Osteocyte (in vitro differentiated cells): Measurements from ENCODE around the gene S100A2. TPM values are rescaled to one million over a fixed set of nuclear protein-coding genes. Genes with fewer than 3 reads are reported as not detected.

Experiments
- DNase-seq: peaks from one replicate; pipeline ENCODE4 v3.0.0; 2021; ENCODE audit warnings: mixed read lengths; ENCODE audit not compliant: unreplicated experiment; ENCODE audit errors: extremely low spot score
- H3K27ac Mint-ChIP-seq: one replicate; pipeline ENCODE4 v1.8.0; 2021; ENCODE audit warnings: mild to moderate bottlenecking, mixed read lengths; ENCODE audit not compliant: unreplicated experiment
- H3K27me3 Mint-ChIP-seq: one replicate; pipeline ENCODE4 v1.8.0; 2021; ENCODE audit warnings: mixed read lengths; ENCODE audit not compliant: unreplicated experiment
- H3K36me3 Mint-ChIP-seq: one replicate; pipeline ENCODE4 v1.8.0; 2021; ENCODE audit warnings: mixed read lengths; ENCODE audit not compliant: unreplicated experiment
- H3K4me1 Mint-ChIP-seq: one replicate; pipeline ENCODE4 v1.8.0; 2021; ENCODE audit warnings: mixed read lengths; ENCODE audit not compliant: unreplicated experiment
- H3K4me3 Mint-ChIP-seq: one replicate; pipeline ENCODE4 v1.8.0; 2021; ENCODE audit warnings: mild to moderate bottlenecking, moderate library complexity, mixed read lengths; ENCODE audit not compliant: unreplicated experiment
- H3K9me3 Mint-ChIP-seq: one replicate; pipeline ENCODE4 v1.8.0; 2021; ENCODE audit warnings: mixed read lengths; ENCODE audit not compliant: unreplicated experiment
- CTCF ChIP-seq: fragments of 200-600 bp; sonication (generic); IDR thresholded peaks from 2 replicates; pipeline ENCODE4 v1.5.0; 2021; ENCODE audit warnings: antibody characterized with exemption, mild to moderate bottlenecking, moderate library complexity
- total RNA-seq: library from RNA; stranded (reverse); gene quantifications from 2 replicates; pipeline ENCODE4 v1.2.1, GENCODE V29; 2021

S100A2 gene
- total RNA-seq, 1 donor from 2014 or later = 8.9 TPM

- peaks cover 100% of the 10 kb centered on the region for H3K4me1 Mint-ChIP-seq
- peak within 1 kb of the TSS; percentile 78 for H3K4me3 Mint-ChIP-seq
- no peaks in the 10 kb centered on the region for H3K9me3 Mint-ChIP-seq
- peak; percentile 96 for DNase-seq
- no peaks in the 10 kb centered on the region for H3K27me3 Mint-ChIP-seq
- H3K27ac Mint-ChIP-seq = peak within 1 kb of the TSS; percentile 99
- no peak for TF ChIP-seq CTCF
- no peaks in the 10 kb centered on the region for H3K36me3 Mint-ChIP-seq
These were observed 20.3 kb downstream of the S100A2 start, which contains the start of gene S100A4 for GRCh38 chr1:153545067-153546055. Gene S100A4 (minus strand): TSS chr1:153545806. CDS start chr1:153544794, 1,012 bp downstream.

- Mint-ChIP-seq H3K27ac (peak overlapping the region; percentile 99), H3K4me3 (peak overlapping the region; percentile 78), H3K9me3 (no peaks in the 10 kb centered on the region), H3K27me3 (no peaks in the 10 kb centered on the region), H3K36me3 (no peaks in the 10 kb centered on the region), H3K4me1 (peaks cover 100% of the 10 kb centered on the region)
- TF ChIP-seq CTCF = no peak
- DNase-seq = no peak
These were observed 21.1 kb downstream of the S100A2 start for GRCh38 chr1:153544453-153545066.

- Mint-ChIP-seq H3K27me3 (no peaks in the 10 kb centered on the region), H3K27ac (peak overlapping the region; percentile 99), H3K36me3 (no peaks in the 10 kb centered on the region), H3K4me3 (peak overlapping the region; percentile 78), H3K4me1 (peaks cover 96% of the 10 kb centered on the region), H3K9me3 (no peaks in the 10 kb centered on the region)
- DNase-seq = no peak
- TF ChIP-seq CTCF = no peak
These were observed 21.9 kb downstream of the S100A2 start for GRCh38 chr1:153543736-153544135.

GRCh38 chr1:153542956-153543711 lies 22.5 kb downstream of the S100A2 start:
- no peak for TF ChIP-seq CTCF
- peak overlapping the region; percentile 53 for H3K4me3 Mint-ChIP-seq
- no peaks in the 10 kb centered on the region for H3K36me3 Mint-ChIP-seq
- DNase-seq = no peak
- H3K27me3 Mint-ChIP-seq = no peaks in the 10 kb centered on the region
- H3K9me3 Mint-ChIP-seq = no peaks in the 10 kb centered on the region
- H3K27ac Mint-ChIP-seq = peak overlapping the region; percentile 99
- peaks cover 95% of the 10 kb centered on the region for H3K4me1 Mint-ChIP-seq
